ENCODE data around the gene PNLDC1.
A peak's percentile ranks its signal among the peaks of the same experiment; 100 is the strongest.
"Not testable (repeated sequence)": the region's sequence is repeated elsewhere in the genome, so short reads cannot be mapped to it uniquely, and the experiment has no call there.

The PNLDC1 gene

DNA sequence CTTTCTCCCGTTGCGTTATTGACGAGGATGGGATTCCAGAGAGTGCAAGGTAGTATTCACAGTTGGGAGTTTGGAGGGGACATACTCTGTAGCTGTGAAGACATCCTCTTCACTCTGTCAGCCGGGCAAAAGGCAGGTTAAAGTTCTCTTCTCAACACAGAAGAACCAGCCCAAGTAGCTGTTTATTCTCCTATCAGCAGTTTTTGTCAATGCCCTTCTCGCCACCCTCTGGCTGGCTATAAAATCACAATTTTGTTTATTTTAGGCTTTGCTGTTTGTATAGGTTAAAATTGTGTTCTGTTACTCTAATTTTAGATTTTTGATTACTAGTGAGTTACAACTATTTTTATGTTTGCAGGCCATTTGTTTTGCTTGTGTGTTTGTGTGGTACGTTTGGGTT, 52.8 kb downstream of the PNLDC1 start:
- TF ChIP-seq, protein P1, sequence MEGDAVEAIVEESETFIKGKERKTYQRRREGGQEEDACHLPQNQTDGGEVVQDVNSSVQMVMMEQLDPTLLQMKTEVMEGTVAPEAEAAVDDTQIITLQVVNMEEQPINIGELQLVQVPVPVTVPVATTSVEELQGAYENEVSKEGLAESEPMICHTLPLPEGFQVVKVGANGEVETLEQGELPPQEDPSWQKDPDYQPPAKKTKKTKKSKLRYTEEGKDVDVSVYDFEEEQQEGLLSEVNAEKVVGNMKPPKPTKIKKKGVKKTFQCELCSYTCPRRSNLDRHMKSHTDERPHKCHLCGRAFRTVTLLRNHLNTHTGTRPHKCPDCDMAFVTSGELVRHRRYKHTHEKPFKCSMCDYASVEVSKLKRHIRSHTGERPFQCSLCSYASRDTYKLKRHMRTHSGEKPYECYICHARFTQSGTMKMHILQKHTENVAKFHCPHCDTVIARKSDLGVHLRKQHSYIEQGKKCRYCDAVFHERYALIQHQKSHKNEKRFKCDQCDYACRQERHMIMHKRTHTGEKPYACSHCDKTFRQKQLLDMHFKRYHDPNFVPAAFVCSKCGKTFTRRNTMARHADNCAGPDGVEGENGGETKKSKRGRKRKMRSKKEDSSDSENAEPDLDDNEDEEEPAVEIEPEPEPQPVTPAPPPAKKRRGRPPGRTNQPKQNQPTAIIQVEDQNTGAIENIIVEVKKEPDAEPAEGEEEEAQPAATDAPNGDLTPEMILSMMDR (IDR thresholded peaks at IDR 0.05; ENCODE audit: insufficient read depth, low read depth, low read length, missing control alignments) = peak; percentile 29

DNA sequence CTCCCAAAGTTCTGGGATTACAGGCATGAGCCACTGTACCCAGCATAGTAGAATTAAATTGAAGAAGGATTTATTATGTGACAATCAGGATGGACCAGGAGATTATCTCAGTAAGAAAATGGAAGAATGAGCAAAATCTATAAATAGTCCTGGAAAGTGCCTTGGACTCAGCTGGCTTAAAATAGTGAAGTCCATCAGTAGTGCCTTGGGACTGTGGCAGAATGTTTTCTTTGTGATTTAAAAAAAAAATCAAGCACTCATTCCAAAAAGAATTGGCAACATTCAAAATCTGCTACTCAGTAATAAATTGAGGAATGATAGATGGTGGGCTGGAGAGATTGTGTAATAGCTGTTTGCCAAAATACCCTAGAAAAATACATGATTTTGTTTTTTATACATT, 53.7 kb downstream of the PNLDC1 start:
- TF ChIP-seq, protein P1 (IDR thresholded peaks at IDR 0.05; ENCODE audit: insufficient read depth, low read depth, low read length, missing control alignments) = no peak
- H3K4me3 ChIP-seq (ENCODE audit: low read depth, low read length) = no peak overlapping the region
- DNase-seq (ENCODE audit: low read depth) = no peak

More for the DNA sequence above, 52.8 kb downstream of the PNLDC1 start:
- peak; percentile 18 for DNase-seq (ENCODE audit: low read depth)
- no peak overlapping the region for H3K4me3 ChIP-seq (ENCODE audit: low read depth, low read length)

DNA sequence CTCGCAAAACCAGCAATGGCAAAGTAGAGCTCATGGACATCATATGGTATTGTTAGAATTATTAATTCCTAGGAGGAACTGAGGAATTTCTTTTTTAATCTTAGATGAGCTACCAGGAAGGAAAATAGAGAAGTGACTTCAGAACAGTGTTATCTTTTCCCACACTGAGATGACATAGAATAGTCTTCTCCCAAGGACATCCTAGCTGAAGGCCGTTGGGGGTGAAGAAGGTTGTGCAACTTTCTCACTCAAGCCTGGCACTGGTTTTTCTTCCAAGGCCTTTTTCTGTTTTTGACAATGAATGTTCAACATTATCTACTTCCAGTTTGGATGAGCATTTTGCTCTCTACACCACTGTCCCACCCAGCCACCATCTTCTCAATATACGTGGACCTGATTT, 54.9 kb downstream of the PNLDC1 start:
- TF ChIP-seq, protein P1 (IDR thresholded peaks at IDR 0.05; ENCODE audit: insufficient read depth, low read depth, low read length, missing control alignments) = no peak
- H3K4me3 ChIP-seq (ENCODE audit: low read depth, low read length) = no peak overlapping the region
- no peak for DNase-seq (ENCODE audit: low read depth)

DNA sequence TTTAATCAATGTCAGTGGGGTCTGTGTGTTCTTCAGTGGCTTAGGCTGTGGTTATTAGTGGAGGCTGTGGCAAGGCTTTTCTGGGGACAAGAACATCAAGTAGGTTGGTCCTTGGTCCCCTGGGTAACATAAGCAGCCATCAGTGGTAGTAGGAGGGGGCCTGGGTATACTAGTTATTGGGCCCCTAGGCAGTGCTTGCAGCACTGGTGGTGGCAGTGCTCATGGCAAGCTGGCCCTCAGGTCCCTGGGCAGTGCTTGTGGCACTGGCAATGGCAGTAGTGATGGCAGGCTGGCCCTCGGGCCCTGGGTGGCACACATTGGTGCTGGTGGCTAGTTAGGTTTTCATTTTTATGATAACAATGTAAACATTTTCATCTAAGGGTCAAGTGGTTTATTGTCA, 58.2 kb downstream of the PNLDC1 start:
- TF ChIP-seq, protein P1 (IDR thresholded peaks at IDR 0.05; ENCODE audit: insufficient read depth, low read depth, low read length, missing control alignments) = no peak
- DNase-seq (ENCODE audit: low read depth) = no peak
- no peak overlapping the region for H3K4me3 ChIP-seq (ENCODE audit: low read depth, low read length)

DNA sequence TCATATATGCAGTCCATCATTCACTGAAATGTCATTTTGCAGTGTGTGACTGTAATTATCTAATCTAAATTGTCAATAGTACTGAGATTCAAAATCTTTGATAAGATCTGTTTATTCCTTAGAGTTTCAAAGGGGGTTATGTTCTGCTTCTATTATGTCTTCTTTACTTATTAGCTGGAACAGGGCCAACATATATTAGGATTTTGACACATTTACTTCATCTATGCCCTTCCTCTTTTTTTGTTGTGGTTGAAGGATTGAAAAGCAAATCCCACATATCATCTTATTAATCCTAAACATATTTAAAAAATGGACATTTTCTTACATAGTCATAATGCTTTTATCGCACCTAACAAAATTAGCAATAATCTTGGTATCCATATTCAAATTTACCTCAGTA, 60.4 kb downstream of the PNLDC1 start:
- TF ChIP-seq, protein P1 (IDR thresholded peaks at IDR 0.05; ENCODE audit: insufficient read depth, low read depth, low read length, missing control alignments) = no peak
- DNase-seq (ENCODE audit: low read depth) = no peak
- no peak overlapping the region for H3K4me3 ChIP-seq (ENCODE audit: low read depth, low read length)

DNA sequence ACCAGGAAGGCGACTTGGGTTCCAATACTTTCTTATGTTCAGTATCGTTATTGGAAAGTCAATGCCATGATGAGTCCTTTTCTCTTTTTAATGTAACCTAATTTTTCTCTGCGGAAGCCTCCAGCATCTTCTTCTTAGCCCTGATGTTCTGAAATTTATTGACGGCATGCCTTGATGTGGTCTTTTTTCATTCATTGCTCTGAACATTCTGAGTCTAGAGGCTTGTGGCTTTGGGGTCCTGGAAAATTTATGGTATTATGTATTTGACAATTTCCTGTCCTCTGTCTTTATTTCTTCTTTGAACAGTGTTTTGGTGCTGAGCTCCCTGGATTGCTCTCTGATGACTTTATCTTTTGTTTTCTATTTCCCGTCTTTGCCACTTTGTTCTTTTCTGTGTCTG, 62.0 kb downstream of the PNLDC1 start:
- H3K4me3 ChIP-seq (ENCODE audit: low read depth, low read length) = no peak overlapping the region
- no peak for DNase-seq (ENCODE audit: low read depth)
- TF ChIP-seq, protein P1 (IDR thresholded peaks at IDR 0.05; ENCODE audit: insufficient read depth, low read depth, low read length, missing control alignments) = no peak

DNA sequence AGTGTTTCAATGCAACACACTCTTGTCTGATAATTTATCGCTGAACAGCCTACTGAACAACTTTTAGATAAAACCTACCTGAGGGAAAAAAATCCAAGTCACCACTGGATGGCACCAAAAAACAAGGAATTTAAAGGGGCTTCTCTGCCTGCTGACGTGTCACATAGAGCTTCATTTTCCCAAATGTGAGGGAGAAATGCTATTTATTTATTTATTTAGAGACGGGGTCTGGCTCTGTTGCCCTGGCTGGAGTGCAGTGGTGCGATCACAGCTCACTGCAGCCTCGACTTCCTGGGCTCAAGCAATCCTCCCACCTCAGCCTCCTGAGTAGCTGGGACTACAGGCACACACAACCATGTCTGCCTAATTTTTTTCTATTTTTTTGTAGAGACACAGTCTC, 63.3 kb downstream of the PNLDC1 start:
- not testable (repeated sequence) for H3K4me3 ChIP-seq (ENCODE audit: low read depth, low read length)
- TF ChIP-seq, protein P1 (IDR thresholded peaks at IDR 0.05; ENCODE audit: insufficient read depth, low read depth, low read length, missing control alignments) = peak; percentile 30
- peak; percentile 69 for DNase-seq (ENCODE audit: low read depth)

Data from GM12865 (cell line).